PC-9 (cell line): ENCODE data around the gene PIPOX. TPM values are rescaled to one million over a fixed set of nuclear protein-coding genes. Genes with fewer than 3 reads are reported as not detected.

ENCODE experiments used
- BruUV-seq: library from RNA; stranded (reverse); fragments of 400-500 nt; replicated peaks from 2 replicates; lab custom pipeline; 2021; lab: Mats Ljungman, UMichigan
- CTCF ChIA-PET: fragments of 300-600 bp; sonication (Branson Sonifier 250); formaldehyde crosslinking; loops from one replicate; lab custom pipeline; 2022; ENCODE audit warnings: antibody characterized with exemption; lab: Charles Lee
- POLR2A ChIA-PET: fragments of 300-600 bp; sonication (Branson Sonifier 250); formaldehyde crosslinking; loops from one replicate; lab custom pipeline; 2022; ENCODE audit warnings: antibody characterized with exemption; ENCODE audit not compliant: unreplicated experiment; lab: Charles Lee
- DNase-seq, 2 experiments: peaks; one replicate each; pipeline versions ENCODE4 v3.0.0 to v3.0.0-alpha.2; 2015 to 2022; ENCODE audit warnings: mixed read lengths in 1 of 2
- H2AFZ ChIP-seq: fragments of 200-600 bp; sonication (generic); 2 replicates; pipeline ENCODE4 v1.8.1; 2017; ENCODE audit warnings: antibody characterized with exemption
- H3F3A ChIP-seq: fragments of 200-600 bp; sonication (generic); 2 replicates; pipeline ENCODE4 v1.8.1; 2017; ENCODE audit warnings: antibody characterized with exemption, mild to moderate bottlenecking, low read depth; ENCODE audit not compliant: insufficient read depth
- H3K27ac ChIP-seq: fragments of 200-600 bp; sonication (generic); 2 replicates; pipeline ENCODE4 v1.6.1; 2016; ENCODE audit warnings: mixed run types
- H3K27me3 ChIP-seq: fragments of 200-600 bp; sonication (generic); 2 replicates; pipeline ENCODE4 v1.6.1; 2016; ENCODE audit warnings: low read depth, mixed run types; ENCODE audit not compliant: insufficient read depth
- H3K36me3 ChIP-seq: fragments of 200-600 bp; sonication (generic); 2 replicates; pipeline ENCODE4 v1.6.1; 2016; ENCODE audit warnings: low read depth, mixed run types
- H3K4me1 ChIP-seq: fragments of 200-600 bp; sonication (generic); replicated peaks from 2 replicates; pipeline ENCODE4 v1.6.1; 2016; ENCODE audit warnings: mixed run types; ENCODE audit not compliant: insufficient read depth
- H3K4me2 ChIP-seq: fragments of 200-600 bp; sonication (generic); 2 replicates; pipeline ENCODE4 v1.6.1; 2017; ENCODE audit warnings: mixed run types
- H3K4me3 ChIP-seq: fragments of 200-600 bp; sonication (generic); 2 replicates; pipeline ENCODE4 v1.6.1; 2016; ENCODE audit warnings: mixed run types
- H3K79me2 ChIP-seq: fragments of 200-600 bp; sonication (generic); 2 replicates; pipeline ENCODE4 v1.6.1; 2017; ENCODE audit warnings: low read depth, mixed run types
- H3K9me2 ChIP-seq: fragments of 200-600 bp; sonication (generic); 2 replicates; pipeline ENCODE4 v1.8.1; 2017; ENCODE audit warnings: mild to moderate bottlenecking; ENCODE audit not compliant: insufficient read depth
- H3K9me3 ChIP-seq: fragments of 200-600 bp; sonication (generic); 2 replicates; pipeline ENCODE4 v1.8.1; 2016; ENCODE audit warnings: low read depth; ENCODE audit not compliant: insufficient read depth
- H4K20me1 ChIP-seq: fragments of 200-600 bp; sonication (generic); 2 replicates; pipeline ENCODE4 v1.8.1; 2017; ENCODE audit not compliant: insufficient read depth
- CTCF ChIP-seq: fragments of 200-600 bp; sonication (generic); conservative IDR thresholded peaks from 2 replicates; pipeline ENCODE4 v1.6.1; 2017; ENCODE audit warnings: mixed run types, antibody characterized with exemption, mild to moderate bottlenecking, moderate library complexity
- EZH2 ChIP-seq: fragments of 200-600 bp; sonication (generic); IDR thresholded peaks from 2 replicates; pipeline ENCODE4 v1.8.0; 2017; ENCODE audit warnings: antibody characterized with exemption, low read depth
- intact Hi-C: fragments of 100-400 bp; cut with micrococcal nuclease; formaldehyde crosslinking; loops from one replicate; pipeline ENCODE4 v1.10.0; 2022; ENCODE audit not compliant: unreplicated experiment
- total RNA-seq: library from RNA; stranded (reverse); gene quantifications from 2 replicates; pipeline ENCODE4 v1.2.3, GENCODE V29; 2021

The PIPOX gene
- total RNA-seq, 1 experiment from 2014 or later: 2.8 TPM

DNA sequence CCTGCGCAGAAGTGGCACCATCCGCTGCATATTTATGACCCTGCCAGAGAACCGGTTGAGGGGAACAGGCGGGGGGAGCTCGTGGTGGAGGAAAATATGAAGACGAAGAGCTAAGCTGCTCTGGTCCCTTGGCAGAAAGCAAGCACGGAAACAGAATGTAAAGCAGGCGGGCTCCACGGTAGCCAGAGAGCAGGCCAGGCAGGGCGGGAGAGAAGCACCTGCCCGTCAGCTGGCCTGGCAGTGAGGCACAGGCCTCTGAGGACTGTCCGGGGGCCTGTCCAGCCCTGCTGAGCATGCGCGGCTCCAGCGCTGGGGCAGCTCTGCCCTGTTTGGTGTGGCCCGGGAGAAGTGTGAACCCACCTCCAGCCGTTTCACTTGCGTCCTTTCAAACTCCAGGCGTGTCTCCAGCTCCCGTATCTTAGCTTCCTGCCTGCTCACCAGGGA is 46.7 kb downstream of the PIPOX start:
- H3K9me3 ChIP-seq: no peaks in the 10 kb centered on the region
- no peak overlapping the region for H3K27ac ChIP-seq
- H2AFZ ChIP-seq: no peak overlapping the region
- no peak overlapping the region for H3K4me3 ChIP-seq
- no TSS peak for BruUV-seq
- no peaks in the 10 kb centered on the region for H3K9me2 ChIP-seq
- ChIA-PET CTCF (no interaction called here), POLR2A (interaction anchor here (0.6 kb wide), 1 partner anchor 52 kb away, joined by 4 read pairs; no protein-coding TSS in a partner anchor)
- no peaks in the 10 kb centered on the region; the same call in 1 of the 2 replicates for H4K20me1 ChIP-seq
- H3K4me2 ChIP-seq: no peak overlapping the region
- H3K79me2 ChIP-seq: no peaks in the 10 kb centered on the region
- H3F3A ChIP-seq: no peaks in the 10 kb centered on the region
- no peaks in the 10 kb centered on the region for H3K36me3 ChIP-seq
- intact Hi-C loops: no loop called here
- TF ChIP-seq EZH2: no peak
- TF ChIP-seq CTCF: no peak
- no peak for DNase-seq
- no peaks in the 10 kb centered on the region for H3K4me1 ChIP-seq
- H3K27me3 ChIP-seq: no peaks in the 10 kb centered on the region

DNA sequence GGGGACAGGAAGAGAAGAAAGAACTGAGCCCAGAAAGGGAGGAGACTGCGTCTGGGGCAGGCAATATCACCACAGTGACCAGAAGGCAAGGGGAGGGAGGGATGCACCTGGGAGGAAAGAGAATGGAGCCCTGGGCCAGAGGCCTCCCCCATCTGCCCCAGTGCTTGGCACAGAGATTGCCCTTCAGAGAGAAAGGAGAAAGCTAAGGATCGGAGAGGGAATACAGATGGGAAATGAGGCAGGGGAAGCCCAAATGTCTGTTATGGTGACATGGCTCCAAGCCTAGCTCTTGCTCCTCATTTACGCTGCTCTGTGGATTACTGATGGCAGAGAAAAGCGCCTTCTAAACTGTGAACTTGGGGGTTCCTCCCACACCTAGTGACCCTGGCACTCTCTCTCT is 47.2 kb downstream of the PIPOX start:
- intact Hi-C loops: no loop called here
- Histone ChIP-seq H3F3A (no peaks in the 10 kb centered on the region), H3K9me2 (no peaks in the 10 kb centered on the region), H2AFZ (no peak overlapping the region), H3K4me1 (no peaks in the 10 kb centered on the region), H3K36me3 (no peaks in the 10 kb centered on the region), H3K27me3 (no peaks in the 10 kb centered on the region), H3K4me2 (no peak overlapping the region), H4K20me1 (no peaks in the 10 kb centered on the region; the same call in 1 of the 2 replicates), H3K9me3 (no peaks in the 10 kb centered on the region), H3K79me2 (no peaks in the 10 kb centered on the region), H3K27ac (no peak overlapping the region), H3K4me3 (no peak overlapping the region)
- no TSS peak for BruUV-seq
- CTCF ChIA-PET: no interaction called here
- DNase-seq: no peak
- POLR2A ChIA-PET: interaction anchor here (0.6 kb wide), 1 partner anchor 52 kb away, joined by 4 read pairs; no protein-coding TSS in a partner anchor
- TF ChIP-seq CTCF (no peak), EZH2 (no peak)

DNA sequence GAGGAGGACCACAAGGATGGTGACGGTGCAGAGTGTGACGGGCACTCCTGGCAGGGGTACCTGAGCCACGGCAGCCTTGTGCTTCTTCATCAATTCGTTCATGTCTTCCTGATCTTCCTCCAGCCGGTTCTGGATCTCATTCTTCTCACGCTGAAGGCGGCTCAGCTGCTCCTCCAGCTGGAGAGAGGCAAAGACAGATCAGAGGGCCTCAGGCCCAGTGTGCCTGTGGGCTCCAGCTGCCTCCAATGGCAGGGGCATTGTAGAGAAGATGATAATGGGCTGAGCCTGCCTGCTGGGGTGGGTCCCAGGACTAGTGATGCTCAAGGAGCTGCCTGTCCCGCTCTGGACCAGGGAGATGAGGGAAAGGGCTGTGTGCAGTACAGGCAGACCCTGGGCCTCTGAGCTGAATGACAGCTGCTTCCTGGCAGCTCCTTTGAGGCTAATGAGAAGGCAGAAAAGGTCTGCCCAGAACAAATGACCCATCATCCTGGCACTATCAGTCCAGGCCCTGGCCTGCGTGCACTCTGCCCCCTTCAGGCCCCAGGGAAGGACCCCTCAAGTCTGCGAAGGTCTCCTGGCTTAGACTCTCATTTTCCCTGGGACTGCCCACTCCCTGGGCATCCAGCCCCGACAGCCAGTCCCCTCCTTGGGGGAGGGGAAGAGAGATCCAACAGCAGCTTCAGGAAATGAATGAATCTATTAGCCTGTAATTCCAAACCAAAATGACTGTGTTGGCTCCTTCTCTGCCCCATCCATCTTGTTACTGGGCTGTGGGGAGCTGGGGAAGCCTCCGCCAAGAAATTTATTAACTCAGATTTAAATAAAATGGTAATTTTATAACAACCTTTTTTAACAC is 48.0 kb downstream of the PIPOX start:
- H3K4me3 ChIP-seq: no peak overlapping the region
- H3K9me2 ChIP-seq: no peaks in the 10 kb centered on the region
- no peaks in the 10 kb centered on the region for H3F3A ChIP-seq
- no peak for DNase-seq
- no peak overlapping the region for H3K4me2 ChIP-seq
- CTCF ChIA-PET: interaction anchor here (2.1 kb wide), 1 partner anchor 126 kb away, joined by 4 read pairs; no protein-coding TSS in a partner anchor
- BruUV-seq: no TSS peak
- H3K36me3 ChIP-seq: no peaks in the 10 kb centered on the region
- H3K27me3 ChIP-seq: no peaks in the 10 kb centered on the region
- TF ChIP-seq EZH2 (no peak), CTCF (no peak)
- no peak overlapping the region for H2AFZ ChIP-seq
- intact Hi-C loops: no loop called here
- H3K4me1 ChIP-seq: no peaks in the 10 kb centered on the region
- no peaks in the 10 kb centered on the region for H3K9me3 ChIP-seq
- POLR2A ChIA-PET: interaction anchor here (0.6 kb wide), 1 partner anchor 495 kb away, joined by 3 read pairs; no protein-coding TSS in a partner anchor
- no peaks in the 10 kb centered on the region for H3K79me2 ChIP-seq
- no peak overlapping the region for H3K27ac ChIP-seq
- H4K20me1 ChIP-seq: no peaks in the 10 kb centered on the region; the same call in 1 of the 2 replicates
